SU-DHL-6 (cell line): ENCODE data around the gene ARAP3.

Experiments used
- H2AFZ ChIP-seq: fragments of 200-600 bp; sonication (generic); 2 replicates; pipeline ENCODE4 v1.6.1; 2014; ENCODE audit warnings: low read depth, mild to moderate bottlenecking, moderate library complexity, mixed read lengths, antibody characterized with exemption, low read length; ENCODE audit not compliant: severe bottlenecking
- H3F3A ChIP-seq: fragments of 200-600 bp; shearing (Covaris generic); 2 replicates; pipeline ENCODE4 v1.6.0; 2016; ENCODE audit warnings: antibody characterized with exemption, mild to moderate bottlenecking; ENCODE audit not compliant: insufficient read depth
- H3K27ac ChIP-seq: fragments of 200-600 bp; sonication (generic); 2 replicates; pipeline ENCODE4 v1.5.1; 2016; ENCODE audit warnings: low read depth, mild to moderate bottlenecking, low read length, moderate library complexity, mixed read lengths
- H3K27me3 ChIP-seq: fragments of 200-600 bp; sonication (generic), shearing (Covaris generic); 2 replicates; pipeline ENCODE4 v1.6.0; 2014; ENCODE audit warnings: mild to moderate bottlenecking, low read length
- H3K36me3 ChIP-seq: fragments of 200-600 bp; sonication (generic); 2 replicates; pipeline ENCODE4 v1.6.1; 2014; ENCODE audit warnings: mild to moderate bottlenecking, low read length, mixed read lengths
- H3K4me2 ChIP-seq: fragments of 300-600, 200-600 bp; shearing (Covaris generic), sonication (generic); 2 replicates; pipeline ENCODE4 v1.6.0; 2014; ENCODE audit warnings: low read length, low read depth, mild to moderate bottlenecking; ENCODE audit not compliant: poor library complexity, severe bottlenecking
- H3K4me3 ChIP-seq: fragments of 200-600 bp; sonication (generic); 2 replicates; pipeline ENCODE4 v1.5.1; 2014; ENCODE audit warnings: antibody characterized with exemption, low read length, mild to moderate bottlenecking, mixed read lengths; ENCODE audit not compliant: insufficient read depth, poor library complexity, severe bottlenecking
- H3K79me2 ChIP-seq: fragments of 200-600 bp; sonication (generic); 2 replicates; pipeline ENCODE4 v1.6.1; 2014; ENCODE audit warnings: mild to moderate bottlenecking, low read length, moderate library complexity; ENCODE audit not compliant: insufficient read depth
- H3K9ac ChIP-seq: fragments of 200-600 bp; sonication (generic); 2 replicates; pipeline ENCODE4 v1.7.0; 2014; ENCODE audit warnings: mild to moderate bottlenecking, low read length
- H3K9me2 ChIP-seq: fragments of 200-600 bp; sonication (generic); replicated peaks from 2 replicates; pipeline ENCODE4 v1.6.1; 2014; ENCODE audit warnings: low read length; ENCODE audit not compliant: insufficient read depth
- H3K9me3 ChIP-seq: fragments of 200-600 bp; sonication (generic); 2 replicates; pipeline ENCODE4 v1.6.1; 2014; ENCODE audit warnings: low read length, mixed read lengths; ENCODE audit not compliant: insufficient read depth
- H4K20me1 ChIP-seq: fragments of 200-600 bp; sonication (generic); 2 replicates; pipeline ENCODE4 v1.6.1; 2014; ENCODE audit warnings: low read depth, mild to moderate bottlenecking, antibody characterized with exemption, low read length, moderate library complexity, mixed read lengths
- CTCF ChIP-seq: fragments of 200-600 bp; sonication (generic); IDR thresholded peaks from one replicate; pipeline ENCODE4 v1.5.1; 2017; ENCODE audit warnings: antibody characterized with exemption, mild to moderate bottlenecking, low read length, moderate library complexity; ENCODE audit not compliant: insufficient read depth, poor library complexity, severe bottlenecking
- EZH2phosphoT487 ChIP-seq: fragments of 200-600 bp; sonication (generic), shearing (Covaris generic); conservative IDR thresholded peaks from 2 replicates; pipeline ENCODE4 v1.6.1; 2018; ENCODE audit warnings: mild to moderate bottlenecking, antibody characterized with exemption, low read length, moderate library complexity, mixed read lengths

Gene ARAP3

GRCh38 chr5:141715346-141715905 lies 33.4 kb upstream of the ARAP3 start:
- Histone ChIP-seq H3K27ac (no peak overlapping the region), H3K9me3 (no peaks in the 10 kb centered on the region), H3K9ac (no peak overlapping the region), H4K20me1 (no peaks in the 10 kb centered on the region), H3K36me3 (no peaks in the 10 kb centered on the region), H3K79me2 (no peaks in the 10 kb centered on the region), H3K27me3 (no peaks in the 10 kb centered on the region), H3F3A (no peaks in the 10 kb centered on the region), H3K4me3 (no peak overlapping the region), H3K9me2 (no peaks in the 10 kb centered on the region), H2AFZ (no peak overlapping the region), H3K4me2 (no peak overlapping the region)
- TF ChIP-seq EZH2phosphoT487 (no peak), CTCF (no peak)

GRCh38 chr5:141714542-141715310 lies 32.7 kb upstream of the ARAP3 start:
- no peak overlapping the region for H2AFZ ChIP-seq
- H3K4me2 ChIP-seq, result no peak overlapping the region

GRCh38 chr5:141713616-141714309 lies 31.7 kb upstream of the ARAP3 start:
- TF ChIP-seq CTCF, result no peak
- no peak for TF ChIP-seq EZH2phosphoT487
- no peak overlapping the region for H3K4me2 ChIP-seq
- no peak overlapping the region for H2AFZ ChIP-seq
- no peaks in the 10 kb centered on the region for H3K36me3 ChIP-seq
- H3K79me2 ChIP-seq, result no peaks in the 10 kb centered on the region
- H3K9ac ChIP-seq, result no peak overlapping the region
- H4K20me1 ChIP-seq, result no peaks in the 10 kb centered on the region
- H3K9me2 ChIP-seq, result no peaks in the 10 kb centered on the region
- H3K4me3 ChIP-seq, result no peak overlapping the region
- no peaks in the 10 kb centered on the region for H3F3A ChIP-seq
- no peaks in the 10 kb centered on the region for H3K9me3 ChIP-seq
- no peak overlapping the region for H3K27ac ChIP-seq
- H3K27me3 ChIP-seq, result no peaks in the 10 kb centered on the region

More at GRCh38 chr5:141714542-141715310, 32.7 kb upstream of the ARAP3 start:
- H4K20me1 ChIP-seq, result no peaks in the 10 kb centered on the region
- no peak overlapping the region for H3K4me3 ChIP-seq
- no peaks in the 10 kb centered on the region for H3K79me2 ChIP-seq
- no peaks in the 10 kb centered on the region for H3F3A ChIP-seq
- TF ChIP-seq EZH2phosphoT487 (no peak), CTCF (no peak)
- no peaks in the 10 kb centered on the region for H3K27me3 ChIP-seq
- H3K36me3 ChIP-seq, result no peaks in the 10 kb centered on the region
- no peak overlapping the region for H3K9ac ChIP-seq
- H3K27ac ChIP-seq, result no peak overlapping the region
- H3K9me3 ChIP-seq, result no peaks in the 10 kb centered on the region
- H3K9me2 ChIP-seq, result no peaks in the 10 kb centered on the region
